SK-N-SH (cell line): ENCODE measurements around the gene KCNT1. TPM values are rescaled to one million over a fixed set of nuclear protein-coding genes. Genes with fewer than 3 reads are reported as not detected.

Source experiments
- CTCF ChIA-PET: fragments of 300-600, 350-600 bp; formaldehyde crosslinking; extraction: SDS; loops from one replicate; lab custom pipeline; 2021; lab: Yijun Ruan, JAX
- POLR2A ChIA-PET: fragments of 350-600 bp; sonication (Branson Sonifier 250); formaldehyde crosslinking; extraction: SDS; loops from one replicate; lab custom pipeline; 2020; ENCODE audit warnings: antibody characterized with exemption, inconsistent platforms; lab: Yijun Ruan, JAX
- DNase-seq: peaks from one replicate; pipeline ENCODE4 v3.0.0; 2012
- H2AFZ ChIP-seq: fragments of 200-600 bp; sonication (generic); 2 replicates; pipeline ENCODE4 v1.8.1; 2016; ENCODE audit warnings: antibody characterized with exemption, mild to moderate bottlenecking, low read depth
- H3F3A ChIP-seq: fragments of 200-600 bp; sonication (generic); replicated peaks from 2 replicates; pipeline ENCODE3; 2016; ENCODE audit warnings: antibody characterized with exemption, mild to moderate bottlenecking; ENCODE audit not compliant: insufficient read depth
- H3K27ac ChIP-seq, 2 experiments: fragments of 200-500 bp in 1 of 2; fragments of 200-600 bp in 1 of 2; sonication (Bioruptor generic) in 1 of 2; sonication (generic), shearing (Covaris generic) in 1 of 2; 2 replicates each; pipeline versions ENCODE4 v1.5.1 to v1.6.1; 2014 to 2016; ENCODE audit warnings: low read depth in 2 of 2, inconsistent platforms in 1 of 2, low read length in 1 of 2, mild to moderate bottlenecking in 1 of 2, mixed read lengths in 1 of 2
- H3K27me3 ChIP-seq: fragments of 200-600 bp; sonication (generic), shearing (Covaris generic); 2 replicates; pipeline ENCODE4 v1.6.1; 2016; ENCODE audit warnings: mixed run types; ENCODE audit not compliant: insufficient read depth
- H3K36me3 ChIP-seq, 2 experiments: fragments of 200-500 bp in 1 of 2; fragments of 200-600 bp in 1 of 2; sonication (Bioruptor generic) in 1 of 2; sonication (generic) in 1 of 2; replicated peaks in 1 of 2; 2 replicates each; pipeline versions ENCODE3 to v1.5.1; 2014 to 2016; ENCODE audit warnings: low read length in 1 of 2, mild to moderate bottlenecking in 1 of 2; ENCODE audit not compliant: insufficient read depth in 2 of 2, control insufficient read depth in 1 of 2
- H3K4me1 ChIP-seq, 2 experiments: fragments of 200-500 bp in 1 of 2; fragments of 200-600 bp in 1 of 2; sonication (Bioruptor generic) in 1 of 2; sonication (generic), shearing (Covaris generic) in 1 of 2; 2 replicates each; pipeline versions ENCODE4 v1.5.1 to v1.6.1; 2014 to 2016; ENCODE audit warnings: low read depth in 1 of 2, low read length in 1 of 2, mixed run types in 1 of 2; ENCODE audit not compliant: insufficient read depth in 2 of 2, control insufficient read depth in 1 of 2
- H3K4me2 ChIP-seq: fragments of 200-600 bp; sonication (generic), shearing (Covaris generic); 2 replicates; pipeline ENCODE4 v1.6.1; 2017; ENCODE audit warnings: mixed run types
- H3K4me3 ChIP-seq, 2 experiments: fragments of 200-500 bp in 1 of 2; fragments of 200-600 bp in 1 of 2; sonication (Bioruptor generic) in 1 of 2; sonication (generic), shearing (Covaris generic) in 1 of 2; 2 replicates each; pipeline versions ENCODE4 v1.5.1 to v1.8.1; 2014 to 2016; ENCODE audit warnings: low read depth in 2 of 2, inconsistent platforms in 1 of 2, low read length in 1 of 2, mild to moderate bottlenecking in 1 of 2, mixed read lengths in 1 of 2, moderate library complexity in 1 of 2
- H3K79me2 ChIP-seq: fragments of 200-600 bp; sonication (generic); 2 replicates; pipeline ENCODE4 v1.8.1; 2017; ENCODE audit warnings: mild to moderate bottlenecking; ENCODE audit not compliant: insufficient read depth
- H3K9ac ChIP-seq: fragments of 200-600 bp; sonication (generic); 2 replicates; pipeline ENCODE4 v1.6.1; 2017; ENCODE audit warnings: mixed run types
- H3K9me2 ChIP-seq: fragments of 200-600 bp; sonication (generic); 2 replicates; pipeline ENCODE4 v1.6.1; 2017; ENCODE audit warnings: mixed run types
- H3K9me3 ChIP-seq: fragments of 200-600 bp; sonication (generic); 2 replicates; pipeline ENCODE4 v1.6.1; 2017; ENCODE audit warnings: mixed run types, mild to moderate bottlenecking, moderate library complexity
- H4K20me1 ChIP-seq: fragments of 200-600 bp; sonication (generic); 2 replicates; pipeline ENCODE4 v1.6.1; 2017; ENCODE audit warnings: mild to moderate bottlenecking, mixed run types; ENCODE audit not compliant: insufficient read depth
- CTCF ChIP-seq: fragments of 200-600 bp; sonication (generic); IDR thresholded peaks from 2 replicates; pipeline ENCODE4 v1.6.1; 2017; ENCODE audit warnings: antibody characterized with exemption, mild to moderate bottlenecking, moderate library complexity
- EP300 ChIP-seq, 2 experiments: IDR thresholded peaks; 2 replicates each; pipeline versions ENCODE4 v1.4.0 to v1.6.1; 2012; ENCODE audit warnings: borderline replicate concordance in 1 of 2, low read depth in 1 of 2, low read length in 1 of 2
- EZH2phosphoT487 ChIP-seq: fragments of 200-600 bp; sonication (generic); IDR thresholded peaks from 2 replicates; pipeline ENCODE4 v1.6.1; 2017; ENCODE audit warnings: low read depth, mixed run types, mild to moderate bottlenecking, antibody characterized with exemption, moderate library complexity, borderline replicate concordance
- IRF3 ChIP-seq: fragments of 150-350 bp; IDR thresholded peaks from 2 replicates; pipeline ENCODE4 v1.6.1; 2016; ENCODE audit warnings: mild to moderate bottlenecking, low read depth, low read length
- MXI1 ChIP-seq: IDR thresholded peaks from 2 replicates; pipeline ENCODE4 v1.6.1; 2012; ENCODE audit warnings: mild to moderate bottlenecking, low read depth, low read length, improper control_type of control experiment
- NFIC ChIP-seq: IDR thresholded peaks from 2 replicates; pipeline ENCODE4 v1.4.0; 2012; ENCODE audit warnings: borderline replicate concordance
- POLR2AphosphoS5 ChIP-seq: IDR thresholded peaks from 2 replicates; pipeline ENCODE4 v1.6.1; 2012; ENCODE audit warnings: low read depth, low read length
- RCOR1 ChIP-seq: fragments of 150-350 bp; IDR thresholded peaks from 2 replicates; pipeline ENCODE4 v1.6.1; 2017; ENCODE audit warnings: antibody characterized with exemption, low read length
- REST ChIP-seq: IDR thresholded peaks from 2 replicates; pipeline ENCODE4 v1.6.1; 2012; ENCODE audit warnings: mild to moderate bottlenecking, low read depth, low read length, moderate library complexity
- RFX5 ChIP-seq: IDR thresholded peaks from 2 replicates; pipeline ENCODE4 v1.6.1; 2012; ENCODE audit warnings: mild to moderate bottlenecking, improper control_type of control experiment, low read length
- RXRA ChIP-seq: IDR thresholded peaks from 2 replicates; pipeline ENCODE4 v1.4.0; 2012; ENCODE audit warnings: low read depth, mild to moderate bottlenecking, borderline replicate concordance
- TEAD4 ChIP-seq: IDR thresholded peaks from 2 replicates; pipeline ENCODE4 v1.4.0; 2012; ENCODE audit warnings: mild to moderate bottlenecking, borderline replicate concordance; ENCODE audit not compliant: insufficient read depth
- USF2 ChIP-seq: fragments of 150-350 bp; IDR thresholded peaks from 2 replicates; pipeline ENCODE4 v1.6.1; 2017; ENCODE audit warnings: antibody characterized with exemption, low read length, low read depth, borderline replicate concordance
- YY1 ChIP-seq: IDR thresholded peaks from 2 replicates; pipeline ENCODE4 v1.4.0; 2012; ENCODE audit warnings: low read depth, mild to moderate bottlenecking
- ZBTB33 ChIP-seq: IDR thresholded peaks from 2 replicates; pipeline ENCODE4 v1.4.0; 2012; ENCODE audit warnings: low read depth, borderline replicate concordance
- WGBS: methylation state at CpG from one replicate; pipeline ENCODE4 v1.1.6; 2017; ENCODE audit warnings: low lambda C conversion rate; 5-methylcytosine and 5-hydroxymethylcytosine counted together
- polyA plus RNA-seq, 3 experiments: library from polyadenylated mRNA; depleted of rRNA; stranded (reverse); fragments of >200 nt; gene quantifications; 2 replicates each; pipeline ENCODE4 v1.2.3, GENCODE V29; 2012

Gene KCNT1
- polyA plus RNA-seq, 1 of the 3 experiments (the other 2 are of a cell fraction) = 0.08 TPM

- H3K4me1 ChIP-seq = no peaks in the 10 kb centered on the region
- no peak overlapping the region for H3K27ac ChIP-seq
- DNase-seq = no peak
- H3K9me3 ChIP-seq = no peaks in the 10 kb centered on the region
- no peak for TF ChIP-seq MXI1
- TF ChIP-seq CTCF = no peak
- TF ChIP-seq EZH2phosphoT487 = no peak
- TF ChIP-seq ZBTB33 = no peak
- TF ChIP-seq NFIC = no peak
- no peak for TF ChIP-seq RXRA
- TF ChIP-seq RCOR1 = no peak
- no peak for TF ChIP-seq USF2
- no peak for TF ChIP-seq POLR2AphosphoS5
- no peak for TF ChIP-seq REST
- no peak for TF ChIP-seq RFX5
- no peak for TF ChIP-seq EP300 (IDR thresholded peaks at IDR 0.05; ENCODE audit: borderline replicate concordance in 1 of 2, low read depth in 1 of 2, low read length in 1 of 2)
- no peak for TF ChIP-seq YY1
- TF ChIP-seq IRF3 = no peak
- no peak for TF ChIP-seq TEAD4
- no peaks in the 10 kb centered on the region for H3F3A ChIP-seq
- no peaks in the 10 kb centered on the region for H3K79me2 ChIP-seq
- no peak overlapping the region for H2AFZ ChIP-seq
- no peaks in the 10 kb centered on the region for H3K27me3 ChIP-seq
- H3K36me3 ChIP-seq = no peaks in the 10 kb centered on the region
- no peak overlapping the region for H3K9ac ChIP-seq
- 69% methylated on average over 17 of the region's 24 CpGs for WGBS
- CTCF ChIA-PET = no interaction called here
- no peaks in the 10 kb centered on the region for H4K20me1 ChIP-seq
- no peaks in the 10 kb centered on the region for H3K9me2 ChIP-seq
- H3K4me3 ChIP-seq = no peak overlapping the region
- POLR2A ChIA-PET = no interaction called here
- no peak overlapping the region for H3K4me2 ChIP-seq
These were observed 73.0 kb downstream of the KCNT1 start for GRCh38 chr9:135774794-135775525.
